ENCODE data around the gene C1orf159.

DNA sequence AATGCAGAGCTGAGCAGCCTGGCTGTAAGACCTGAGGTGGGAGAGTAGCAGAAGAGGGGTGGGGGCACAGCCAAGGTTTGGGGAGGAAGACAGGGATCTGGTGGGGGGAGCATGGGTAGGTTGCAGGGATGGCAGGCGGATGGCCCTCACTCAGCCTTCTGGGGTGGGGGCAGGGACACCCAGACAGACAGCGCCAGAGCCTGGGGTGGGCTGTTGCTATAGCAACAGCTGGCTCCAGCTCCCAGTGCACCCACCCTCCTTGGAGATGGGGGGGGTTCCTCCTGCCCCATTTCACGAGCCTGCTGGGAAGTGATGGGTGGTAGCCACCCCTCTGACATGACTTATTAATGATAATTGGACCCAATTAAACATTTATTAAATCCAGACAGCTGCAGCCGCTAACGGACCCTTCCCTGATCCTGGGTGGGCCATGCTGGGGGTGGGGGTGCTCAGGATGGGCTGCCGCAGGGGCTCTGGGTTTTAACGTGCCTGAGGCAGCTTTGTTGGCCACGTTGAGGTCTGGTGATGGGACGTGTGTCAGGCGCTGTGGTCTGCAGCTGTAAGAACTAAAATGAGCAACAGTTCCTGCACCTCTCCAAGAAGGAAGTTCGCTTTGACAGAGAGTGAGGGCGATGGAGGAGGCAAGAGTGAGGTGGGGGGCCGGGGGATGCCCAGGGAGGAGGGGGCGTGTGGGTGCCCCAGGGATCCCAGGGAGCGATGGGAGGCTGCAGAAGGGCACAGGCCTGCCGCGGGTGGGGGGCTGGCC, 76.6 kb downstream of the C1orf159 start:
- TF ChIP-seq POLR2A (IDR thresholded peaks at IDR 0.05): no peak
- TF ChIP-seq, protein P1, sequence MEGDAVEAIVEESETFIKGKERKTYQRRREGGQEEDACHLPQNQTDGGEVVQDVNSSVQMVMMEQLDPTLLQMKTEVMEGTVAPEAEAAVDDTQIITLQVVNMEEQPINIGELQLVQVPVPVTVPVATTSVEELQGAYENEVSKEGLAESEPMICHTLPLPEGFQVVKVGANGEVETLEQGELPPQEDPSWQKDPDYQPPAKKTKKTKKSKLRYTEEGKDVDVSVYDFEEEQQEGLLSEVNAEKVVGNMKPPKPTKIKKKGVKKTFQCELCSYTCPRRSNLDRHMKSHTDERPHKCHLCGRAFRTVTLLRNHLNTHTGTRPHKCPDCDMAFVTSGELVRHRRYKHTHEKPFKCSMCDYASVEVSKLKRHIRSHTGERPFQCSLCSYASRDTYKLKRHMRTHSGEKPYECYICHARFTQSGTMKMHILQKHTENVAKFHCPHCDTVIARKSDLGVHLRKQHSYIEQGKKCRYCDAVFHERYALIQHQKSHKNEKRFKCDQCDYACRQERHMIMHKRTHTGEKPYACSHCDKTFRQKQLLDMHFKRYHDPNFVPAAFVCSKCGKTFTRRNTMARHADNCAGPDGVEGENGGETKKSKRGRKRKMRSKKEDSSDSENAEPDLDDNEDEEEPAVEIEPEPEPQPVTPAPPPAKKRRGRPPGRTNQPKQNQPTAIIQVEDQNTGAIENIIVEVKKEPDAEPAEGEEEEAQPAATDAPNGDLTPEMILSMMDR (IDR thresholded peaks at IDR 0.05): no peak

All from esophagus squamous epithelium (tissue), 4 donors.